ENCODE data around the gene ERICH6B. TPM values are rescaled to one million over a fixed set of nuclear protein-coding genes. Genes with fewer than 3 reads are reported as not detected.

Gene ERICH6B
- total RNA-seq, 4 donors from 2014 or later = not detected

DNA sequence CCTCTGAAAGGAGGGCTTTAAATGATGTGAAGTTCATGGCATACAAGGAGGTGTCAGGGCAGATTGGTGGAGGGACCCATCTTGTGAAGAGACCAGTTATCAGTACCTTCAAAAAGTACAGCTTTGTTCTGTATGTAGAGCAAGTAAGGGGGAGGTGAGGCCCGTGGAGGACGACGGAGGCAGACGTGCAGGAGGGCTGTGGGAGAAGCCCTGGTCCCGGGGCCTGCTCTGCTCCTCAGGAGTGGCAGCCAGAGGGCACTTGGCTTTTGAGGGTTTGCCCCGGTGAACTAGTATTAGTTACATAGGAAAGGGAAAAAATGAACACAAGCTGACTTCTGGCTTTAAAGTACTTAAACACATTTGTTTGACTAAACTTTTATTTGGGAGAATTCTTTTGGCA, 108.7 kb downstream of the ERICH6B start:
- intact Hi-C loops (cut with DNase I; ENCODE audit: low total_unique reads) = no loop called here
- TF ChIP-seq, protein P1, sequence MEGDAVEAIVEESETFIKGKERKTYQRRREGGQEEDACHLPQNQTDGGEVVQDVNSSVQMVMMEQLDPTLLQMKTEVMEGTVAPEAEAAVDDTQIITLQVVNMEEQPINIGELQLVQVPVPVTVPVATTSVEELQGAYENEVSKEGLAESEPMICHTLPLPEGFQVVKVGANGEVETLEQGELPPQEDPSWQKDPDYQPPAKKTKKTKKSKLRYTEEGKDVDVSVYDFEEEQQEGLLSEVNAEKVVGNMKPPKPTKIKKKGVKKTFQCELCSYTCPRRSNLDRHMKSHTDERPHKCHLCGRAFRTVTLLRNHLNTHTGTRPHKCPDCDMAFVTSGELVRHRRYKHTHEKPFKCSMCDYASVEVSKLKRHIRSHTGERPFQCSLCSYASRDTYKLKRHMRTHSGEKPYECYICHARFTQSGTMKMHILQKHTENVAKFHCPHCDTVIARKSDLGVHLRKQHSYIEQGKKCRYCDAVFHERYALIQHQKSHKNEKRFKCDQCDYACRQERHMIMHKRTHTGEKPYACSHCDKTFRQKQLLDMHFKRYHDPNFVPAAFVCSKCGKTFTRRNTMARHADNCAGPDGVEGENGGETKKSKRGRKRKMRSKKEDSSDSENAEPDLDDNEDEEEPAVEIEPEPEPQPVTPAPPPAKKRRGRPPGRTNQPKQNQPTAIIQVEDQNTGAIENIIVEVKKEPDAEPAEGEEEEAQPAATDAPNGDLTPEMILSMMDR (IDR thresholded peaks at IDR 0.05) = no peak
- no peak for TF ChIP-seq POLR2A (IDR thresholded peaks at IDR 0.05)
- H3K27ac ChIP-seq = no peak overlapping the region
- no peaks in the 10 kb centered on the region for H3K36me3 ChIP-seq
- H3K9me3 ChIP-seq = no peaks in the 10 kb centered on the region
- H3K27me3 ChIP-seq = no peaks in the 10 kb centered on the region
- no peak for DNase-seq
- no peaks in the 10 kb centered on the region for H3K4me1 ChIP-seq
- H3K4me3 ChIP-seq = no peak overlapping the region

DNA sequence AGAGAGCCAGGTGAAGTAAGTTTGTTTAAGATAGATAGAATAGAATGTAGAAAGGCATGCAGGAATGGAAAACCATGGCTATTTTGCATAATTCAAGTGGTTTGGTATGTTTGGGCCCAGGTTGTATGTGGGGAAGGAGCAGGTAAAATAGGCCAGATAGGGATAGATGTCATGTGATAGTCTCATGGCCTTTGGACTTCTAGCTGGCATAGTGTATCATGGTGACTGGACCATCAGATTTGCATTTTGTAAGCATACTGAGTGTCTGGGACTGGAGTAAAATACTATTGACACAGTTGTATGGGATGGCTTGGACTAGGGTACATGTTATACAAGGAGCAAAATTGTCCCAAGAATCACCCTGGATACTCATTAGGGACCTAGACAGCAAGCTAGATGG, 111.9 kb downstream of the ERICH6B start:
- no peak overlapping the region for H3K4me3 ChIP-seq
- no peaks in the 10 kb centered on the region for H3K9me3 ChIP-seq
- intact Hi-C loops (cut with DNase I; ENCODE audit: low total_unique reads) = no loop called here
- H3K36me3 ChIP-seq = no peaks in the 10 kb centered on the region
- no peaks in the 10 kb centered on the region for H3K4me1 ChIP-seq
- no peaks in the 10 kb centered on the region for H3K27me3 ChIP-seq
- DNase-seq = no peak
- no peak for TF ChIP-seq POLR2A (IDR thresholded peaks at IDR 0.05)
- TF ChIP-seq, protein P1 (IDR thresholded peaks at IDR 0.05) = no peak
- no peak overlapping the region for H3K27ac ChIP-seq

DNA sequence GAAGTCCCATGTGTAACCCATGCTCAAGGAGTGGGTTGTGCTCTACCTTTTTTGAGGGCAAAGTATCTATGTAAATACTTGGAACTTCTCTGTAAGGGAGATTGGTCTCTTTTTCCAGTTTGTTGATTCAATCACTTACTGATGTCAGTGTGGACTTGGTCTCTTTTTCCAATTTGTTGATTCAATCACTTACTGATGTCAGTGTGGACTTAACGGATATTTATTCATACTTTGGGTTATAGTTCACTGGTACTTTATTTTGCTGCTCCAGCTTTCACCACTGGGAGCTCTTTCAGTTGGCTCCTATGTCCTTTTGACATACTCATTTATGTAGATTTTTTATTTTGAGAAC, 114.4 kb downstream of the ERICH6B start:
- H3K4me1 ChIP-seq = no peaks in the 10 kb centered on the region
- TF ChIP-seq, protein P1 (IDR thresholded peaks at IDR 0.05) = no peak
- no peak for TF ChIP-seq POLR2A (IDR thresholded peaks at IDR 0.05)
- H3K36me3 ChIP-seq = no peaks in the 10 kb centered on the region
- no peak for DNase-seq
- no peaks in the 10 kb centered on the region for H3K9me3 ChIP-seq
- no peak overlapping the region for H3K27ac ChIP-seq
- H3K27me3 ChIP-seq = no peaks in the 10 kb centered on the region
- intact Hi-C loops (cut with DNase I; ENCODE audit: low total_unique reads) = no loop called here
- no peak overlapping the region for H3K4me3 ChIP-seq

DNA sequence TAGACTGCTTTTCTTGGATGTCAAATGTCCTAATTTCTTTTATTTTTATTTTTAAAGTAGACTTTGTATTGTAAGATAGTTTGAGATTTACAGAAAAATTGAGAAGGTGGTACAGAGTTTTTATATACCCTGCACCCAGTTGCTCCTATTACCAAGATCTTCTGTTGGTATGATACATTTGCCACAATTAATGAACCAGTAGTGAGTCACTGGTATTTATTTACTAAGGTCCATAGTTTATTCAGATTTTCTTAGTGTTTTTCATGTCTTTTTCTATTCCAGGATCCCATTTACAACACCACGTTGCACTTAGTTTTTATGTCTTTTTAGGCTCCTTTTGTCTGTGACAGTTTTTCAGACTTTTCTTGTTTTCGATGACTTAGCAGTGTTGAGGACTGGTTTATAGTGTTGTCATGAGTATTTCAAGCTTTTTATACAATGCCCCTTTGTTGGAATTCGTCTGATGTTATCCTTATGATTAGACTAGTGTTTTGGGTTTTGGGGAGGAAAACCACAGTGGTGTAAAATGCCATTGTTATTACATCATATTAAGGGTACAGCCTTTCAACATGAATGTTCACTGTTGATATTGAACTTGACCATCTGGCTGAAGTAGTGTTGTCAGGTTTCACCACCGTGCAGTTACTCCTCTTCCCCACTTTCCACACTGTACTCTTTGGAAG, 114.9 kb downstream of the ERICH6B start:
- Histone ChIP-seq H3K27ac (no peak overlapping the region), H3K27me3 (no peaks in the 10 kb centered on the region), H3K9me3 (no peaks in the 10 kb centered on the region), H3K4me3 (no peak overlapping the region), H3K4me1 (no peaks in the 10 kb centered on the region), H3K36me3 (no peaks in the 10 kb centered on the region)
- intact Hi-C loops (cut with DNase I; ENCODE audit: low total_unique reads) = no loop called here
- TF ChIP-seq, protein P1 (IDR thresholded peaks at IDR 0.05) = no peak
- TF ChIP-seq POLR2A (IDR thresholded peaks at IDR 0.05) = no peak
- no peak for DNase-seq

DNA sequence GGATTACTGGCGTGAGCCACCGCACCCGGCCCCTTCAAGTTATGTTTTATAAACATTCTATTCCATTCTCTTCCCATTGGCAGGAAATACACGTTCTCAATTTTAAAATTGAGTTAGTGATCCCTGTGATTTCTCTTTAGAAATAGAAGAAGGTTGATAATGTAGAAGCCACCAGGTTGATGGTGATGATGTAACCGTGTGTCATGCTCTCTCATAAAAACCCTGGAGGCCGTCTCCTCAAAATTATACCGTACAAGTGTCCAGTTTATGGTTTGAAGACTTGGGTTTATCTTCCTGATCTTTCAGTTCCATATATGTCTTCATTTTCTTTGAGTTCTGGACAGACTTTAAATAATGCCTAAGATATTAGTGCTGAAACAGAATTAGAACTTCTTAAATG, 118.6 kb downstream of the ERICH6B start:
- no peak for TF ChIP-seq POLR2A (IDR thresholded peaks at IDR 0.05)
- TF ChIP-seq, protein P1 (IDR thresholded peaks at IDR 0.05) = no peak
- Histone ChIP-seq H3K4me3 (no peak overlapping the region), H3K27ac (no peak overlapping the region), H3K4me1 (no peaks in the 10 kb centered on the region), H3K27me3 (no peaks in the 10 kb centered on the region), H3K36me3 (no peaks in the 10 kb centered on the region), H3K9me3 (no peaks in the 10 kb centered on the region)
- no peak for DNase-seq
- intact Hi-C loops (cut with DNase I; ENCODE audit: low total_unique reads) = no loop called here

Data from uterus (tissue), 4 donors.